Brain microvascular endothelial cell (primary cell): Measurements from ENCODE around the gene OR5K3.

ENCODE experiments used
- DNase-seq: peaks from one replicate; pipeline ENCODE4 v3.0.0-alpha.2; 2020
- H3K27ac ChIP-seq: fragments of 250-450 bp; sonication (Bioruptor Pico); 2 replicates; pipeline ENCODE4 v1.5.1; 2020; ENCODE audit warnings: mild to moderate bottlenecking, moderate library complexity
- H3K27me3 ChIP-seq: fragments of 250-450 bp; sonication (Bioruptor Pico); replicated peaks from 2 replicates; pipeline ENCODE4 v1.5.1; 2020; ENCODE audit warnings: mild to moderate bottlenecking
- H3K36me3 ChIP-seq: fragments of 250-450 bp; sonication (Bioruptor Pico); replicated peaks from 2 replicates; pipeline ENCODE4 v1.5.1; 2020; ENCODE audit warnings: mild to moderate bottlenecking
- H3K4me3 ChIP-seq: 2 replicates; pipeline ENCODE4 v1.5.1; 2011; ENCODE audit warnings: low read depth, mild to moderate bottlenecking, control low read depth, low read length, moderate library complexity
- CTCF ChIP-seq: IDR thresholded peaks from 2 replicates; pipeline ENCODE4 v1.5.1; 2011; ENCODE audit warnings: low read depth, mild to moderate bottlenecking, moderate library complexity, low read length, control low read depth, inconsistent platforms; ENCODE audit errors: missing control alignments
- in situ Hi-C: cut with HindIII; loops from 2 replicates; pipeline ENCODE4 v1.10.0; 2017; ENCODE audit warnings: low sequenced_read_pairs, low pct_ligation_motif_present

OR5K3 gene

GRCh38 chr3:98433764-98434163 lies 43.3 kb downstream of the OR5K3 start:
- in situ Hi-C loops: no loop called here
- H3K4me3 ChIP-seq: no peak overlapping the region
- no peaks in the 10 kb centered on the region for H3K36me3 ChIP-seq
- no peak overlapping the region for H3K27ac ChIP-seq
- DNase-seq: no peak
- no peak for TF ChIP-seq CTCF
- no peaks in the 10 kb centered on the region for H3K27me3 ChIP-seq

- no peak for DNase-seq
Measured at GRCh38 chr3:98434412-98434811, 43.9 kb downstream of the OR5K3 start.

GRCh38 chr3:98440283-98440682 lies 49.8 kb downstream of the OR5K3 start:
- no peak for DNase-seq
- TF ChIP-seq CTCF: no peak
- Histone ChIP-seq H3K27me3 (no peaks in the 10 kb centered on the region), H3K36me3 (no peaks in the 10 kb centered on the region), H3K4me3 (no peak overlapping the region), H3K27ac (no peak overlapping the region)
- in situ Hi-C loops: no loop called here

More at GRCh38 chr3:98434412-98434811, 43.9 kb downstream of the OR5K3 start:
- Histone ChIP-seq H3K27ac (no peak overlapping the region), H3K36me3 (no peaks in the 10 kb centered on the region), H3K27me3 (no peaks in the 10 kb centered on the region), H3K4me3 (no peak overlapping the region)
- TF ChIP-seq CTCF: no peak
- in situ Hi-C loops: no loop called here
